Measurements from ENCODE around the gene RRP12.
A peak's percentile ranks its signal among the peaks of the same experiment; 100 is the strongest.
"Not testable (repeated sequence)": the region's sequence is repeated elsewhere in the genome, so short reads cannot be mapped to it uniquely, and the experiment has no call there.

The RRP12 gene

DNA sequence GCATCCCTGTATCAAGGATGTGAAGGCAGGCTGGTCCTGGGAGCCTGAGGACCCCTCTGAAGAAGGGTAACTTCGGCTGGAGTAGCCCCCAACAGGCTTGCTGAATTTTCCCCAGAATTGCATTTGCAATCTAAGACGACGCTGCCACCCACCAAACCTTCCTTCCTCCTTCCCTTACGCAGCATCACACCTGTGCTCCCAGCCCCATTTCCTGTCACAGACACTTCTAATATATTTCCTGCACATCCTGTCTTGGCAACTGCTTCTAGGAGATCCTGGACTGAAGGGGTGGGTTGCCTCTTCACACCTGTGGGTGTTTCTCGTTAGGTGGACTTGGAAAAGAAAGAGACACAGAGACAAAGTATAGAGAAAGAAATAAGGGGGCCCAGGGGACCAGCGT lies 15.4 kb upstream of the RRP12 start:
- TF ChIP-seq CTCF (IDR thresholded peaks at IDR 0.05; ENCODE audit: extremely low read depth, missing control alignments): no peak
- DNase-seq (ENCODE audit: low spot score): no peak

DNA sequence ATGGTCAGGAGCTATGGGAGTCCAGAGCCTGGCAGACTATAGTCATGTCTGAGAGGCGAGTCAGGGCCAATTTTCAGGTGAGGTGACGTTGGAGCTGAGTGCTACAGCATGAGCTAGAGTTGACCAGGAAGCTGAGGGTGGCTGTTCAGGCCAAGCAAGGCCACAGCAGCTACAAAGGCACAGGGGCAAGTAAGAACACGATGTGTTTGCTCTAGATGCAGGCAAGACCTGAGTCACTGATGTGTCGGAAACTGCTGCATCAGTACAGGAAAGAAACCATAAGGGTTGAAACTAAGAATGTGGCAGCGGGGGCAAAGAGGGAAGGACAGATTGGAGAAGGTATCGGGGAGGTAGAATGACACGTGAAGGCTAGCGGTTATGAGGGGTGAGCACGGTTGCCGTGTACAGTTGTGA lies 11.8 kb upstream of the RRP12 start:
- no peak for DNase-seq (ENCODE audit: low spot score)
- TF ChIP-seq CTCF (IDR thresholded peaks at IDR 0.05; ENCODE audit: extremely low read depth, missing control alignments): no peak

GRCh38 chr10:97411406-97411805 lies 10.3 kb upstream of the RRP12 start:
- DNase-seq (ENCODE audit: low spot score): no peak
- no peak for TF ChIP-seq CTCF (IDR thresholded peaks at IDR 0.05; ENCODE audit: extremely low read depth, missing control alignments)

DNA sequence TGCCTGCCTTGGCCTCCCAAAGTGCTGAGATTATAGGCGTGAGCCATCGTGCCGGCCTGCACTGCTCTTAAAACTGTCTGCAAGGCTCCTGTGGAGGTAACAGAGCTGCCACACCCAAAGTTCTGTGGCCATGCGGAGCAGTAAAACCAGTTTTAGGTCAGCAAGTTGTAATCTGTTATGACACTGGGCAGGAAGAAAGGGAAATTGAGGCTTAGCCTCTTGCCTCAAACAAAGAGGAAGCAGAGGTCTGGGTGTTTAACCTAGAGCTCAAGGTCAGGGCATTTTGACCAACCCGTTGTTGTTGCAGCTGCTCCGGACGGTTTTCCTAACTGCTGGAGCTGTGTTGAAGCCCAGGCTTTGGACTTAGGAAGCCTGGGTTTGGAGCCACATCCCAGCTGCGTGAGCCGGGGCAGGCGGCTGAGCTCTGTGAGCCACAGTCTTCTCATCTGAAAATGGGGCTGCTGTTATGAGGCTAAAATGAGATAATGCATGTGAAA lies 7.4 kb upstream of the RRP12 start:
- no peak for DNase-seq (ENCODE audit: low spot score)
- no peak for TF ChIP-seq CTCF (IDR thresholded peaks at IDR 0.05; ENCODE audit: extremely low read depth, missing control alignments)

- no peak for DNase-seq (ENCODE audit: low spot score)
- no peak for TF ChIP-seq CTCF (IDR thresholded peaks at IDR 0.05; ENCODE audit: extremely low read depth, missing control alignments)
These were observed 6.8 kb upstream of the RRP12 start for GRCh38 chr10:97407952-97408248.

GRCh38 chr10:97407211-97407951 lies 6.2 kb upstream of the RRP12 start:
- peak; percentile 79 for DNase-seq (ENCODE audit: low spot score)
- peak; percentile 73 for TF ChIP-seq CTCF (IDR thresholded peaks at IDR 0.05; ENCODE audit: extremely low read depth, missing control alignments)

DNA sequence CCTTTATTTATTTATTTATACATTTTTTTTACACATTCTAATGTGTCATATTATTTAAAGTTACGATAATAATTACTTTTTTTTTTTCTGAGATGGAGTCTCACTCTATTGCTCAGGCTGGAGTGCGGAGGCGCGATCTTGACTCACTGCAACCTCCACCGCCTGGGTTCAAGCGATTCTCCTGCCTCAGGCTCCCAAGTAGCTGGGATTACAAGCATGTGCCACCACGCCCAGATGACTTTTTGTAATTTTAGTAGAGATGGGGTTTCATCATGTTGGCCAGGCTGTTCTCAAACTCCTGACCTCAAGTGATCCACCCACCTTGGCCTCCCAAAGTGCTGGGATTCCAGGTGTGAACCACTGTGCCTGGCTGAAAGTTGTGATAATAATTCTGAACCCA lies 5.3 kb upstream of the RRP12 start:
- DNase-seq (ENCODE audit: low spot score): not testable (repeated sequence)

DNA sequence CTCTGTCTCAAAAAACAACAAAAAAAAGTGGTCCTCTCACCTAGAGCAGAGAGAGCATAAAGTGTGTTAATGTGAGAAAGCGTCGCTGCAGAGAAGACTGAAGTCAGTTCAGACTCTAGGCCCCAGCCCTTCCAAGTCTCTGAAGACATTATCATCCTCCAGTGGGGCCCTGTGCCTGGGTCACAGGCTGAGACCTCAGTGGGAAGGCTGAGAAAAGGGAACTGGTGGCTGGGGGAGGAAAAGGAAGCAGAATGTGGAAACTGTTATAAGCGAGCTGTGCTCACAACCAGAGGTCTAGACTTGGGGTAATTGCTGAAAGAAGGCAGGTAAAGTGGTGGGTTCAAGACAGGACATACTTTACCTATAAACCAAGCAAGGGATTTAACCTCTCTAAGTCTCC lies 4.9 kb upstream of the RRP12 start:
- no peak for DNase-seq (ENCODE audit: low spot score)

More for the DNA sequence above, 4.9 kb upstream of the RRP12 start:
- no peak for TF ChIP-seq CTCF (IDR thresholded peaks at IDR 0.05; ENCODE audit: extremely low read depth, missing control alignments)
